Fibroblast of lung (primary cell): ENCODE measurements around the gene TEX50. TPM values are rescaled to one million over a fixed set of nuclear protein-coding genes. Genes with fewer than 3 reads are reported as not detected.

Source experiments
- DNase-seq, 2 donors: peaks; one replicate each; pipeline versions ENCODE4 v3.0.0 to v3.0.0-alpha.2; 2010; ENCODE audit warnings: low read depth in 2 of 2
- H2AFZ ChIP-seq: 2 replicates; pipeline ENCODE4 v1.5.1; 2012; ENCODE audit warnings: low read length, control low read depth, inconsistent platforms
- H3K27ac ChIP-seq: 2 replicates; pipeline ENCODE4 v1.5.1; 2011; ENCODE audit warnings: low read length, control low read depth; ENCODE audit not compliant: insufficient read depth
- H3K27me3 ChIP-seq: 2 replicates; pipeline ENCODE4 v1.5.1; 2011; ENCODE audit warnings: mild to moderate bottlenecking, low read length; ENCODE audit not compliant: control insufficient read depth, insufficient read depth
- H3K36me3 ChIP-seq: 2 replicates; pipeline ENCODE4 v1.5.1; 2011; ENCODE audit warnings: low read length; ENCODE audit not compliant: control insufficient read depth, insufficient read depth
- H3K4me1 ChIP-seq: 2 replicates; pipeline ENCODE4 v1.5.1; 2011; ENCODE audit warnings: low read length; ENCODE audit not compliant: control insufficient read depth, insufficient read depth; ENCODE audit errors: extremely low read depth
- H3K4me2 ChIP-seq: 2 replicates; pipeline ENCODE4 v1.5.1; 2011; ENCODE audit warnings: low read length, control low read depth; ENCODE audit not compliant: insufficient read depth; ENCODE audit errors: extremely low read depth
- H3K4me3 ChIP-seq, 4 experiments: fragments of 200-600 bp in 1 of 4; sonication (generic) in 1 of 4; replicated peaks in 1 of 4; 2 replicates each; pipeline ENCODE4 v1.5.1; 2011 to 2016; ENCODE audit warnings: low read length in 4 of 4, low read depth in 3 of 4, mild to moderate bottlenecking in 3 of 4, control low read depth in 2 of 4, inconsistent platforms in 1 of 4, mixed read lengths in 1 of 4; ENCODE audit not compliant: insufficient read depth in 1 of 4; ENCODE audit errors: control extremely low read depth in 1 of 4
- H3K79me2 ChIP-seq: 2 replicates; pipeline ENCODE4 v1.5.1; 2012; ENCODE audit warnings: mild to moderate bottlenecking, low read length, inconsistent platforms; ENCODE audit not compliant: control insufficient read depth, insufficient read depth
- H3K9ac ChIP-seq: 2 replicates; pipeline ENCODE4 v1.5.1; 2011; ENCODE audit warnings: mild to moderate bottlenecking, low read length, control low read depth; ENCODE audit not compliant: insufficient read depth
- H3K9me3 ChIP-seq: 2 replicates; pipeline ENCODE4 v1.5.1; 2012; ENCODE audit warnings: low read depth, low read length; ENCODE audit not compliant: control insufficient read depth, insufficient read depth
- H4K20me1 ChIP-seq: 2 replicates; pipeline ENCODE4 v1.5.1; 2011; ENCODE audit warnings: low read length; ENCODE audit not compliant: control insufficient read depth, insufficient read depth; ENCODE audit errors: extremely low read depth
- EZH2 ChIP-seq: IDR thresholded peaks from 2 replicates; pipeline ENCODE4 v1.5.1; 2012; ENCODE audit warnings: low read length, control low read depth, mild to moderate bottlenecking; ENCODE audit errors: missing control alignments
- polyA plus RNA-seq, 2 donors: library from polyadenylated mRNA; depleted of rRNA in 1 of 2; stranded (reverse) in 1 of 2; unstranded in 1 of 2; fragments of >200 nt; gene quantifications; 2 replicates each; pipeline ENCODE4 v1.2.1, GENCODE V29; 2011 to 2012; ENCODE audit warnings: missing spikeins in 1 of 2
- total RNA-seq: library from RNA; depleted of rRNA; stranded (reverse); fragments of >200 nt; gene quantifications from 2 replicates; pipeline ENCODE4 v1.2.1, GENCODE V29; 2014
- TF ChIP-seq, protein P1 (sequence below), 2 donors: IDR thresholded peaks in 1 of 2; conservative IDR thresholded peaks in 1 of 2; 1 replicate in 1 of 2; 2 replicates in 1 of 2; pipeline ENCODE4 v1.5.1; 2011 to 2012; ENCODE audit warnings: low read length in 2 of 2, control low read depth in 1 of 2, inconsistent platforms in 1 of 2, low read depth in 1 of 2, mild to moderate bottlenecking in 1 of 2

The TEX50 gene
- total and polyA plus RNA-seq, 2 donors (not counting 1 experiment from before 2014, with no cell fraction given), result not detected

DNA sequence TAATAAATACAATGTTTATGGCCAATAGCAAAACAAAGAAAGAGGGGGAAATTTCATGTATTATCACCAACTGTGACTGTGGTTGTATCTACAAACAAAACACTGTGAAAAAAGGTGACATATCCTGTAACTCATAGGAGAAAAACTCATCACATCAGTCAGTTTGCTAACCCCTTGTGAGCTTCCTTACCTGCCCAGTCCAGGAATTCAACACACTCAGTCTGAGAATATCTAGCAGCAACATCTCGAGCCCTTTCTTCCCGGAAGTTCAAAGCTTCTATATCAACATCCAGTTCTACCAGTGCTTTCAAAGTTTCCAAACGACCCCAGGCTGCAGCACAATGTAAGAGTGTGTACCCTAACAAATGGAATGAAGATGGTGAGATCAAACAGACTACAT, 11.5 kb downstream of the TEX50 start:
- Histone ChIP-seq H3K4me3 (no peak overlapping the region), H2AFZ (no peak overlapping the region), H3K9me3 (no peaks in the 10 kb centered on the region), H4K20me1 (no peaks in the 10 kb centered on the region), H3K27me3 (no peaks in the 10 kb centered on the region), H3K9ac (no peak overlapping the region), H3K4me1 (no peaks in the 10 kb centered on the region), H3K79me2 (no peaks in the 10 kb centered on the region), H3K4me2 (no peak overlapping the region), H3K36me3 (no peaks in the 10 kb centered on the region), H3K27ac (no peak overlapping the region)
- no peak for TF ChIP-seq EZH2
- TF ChIP-seq, protein P1, sequence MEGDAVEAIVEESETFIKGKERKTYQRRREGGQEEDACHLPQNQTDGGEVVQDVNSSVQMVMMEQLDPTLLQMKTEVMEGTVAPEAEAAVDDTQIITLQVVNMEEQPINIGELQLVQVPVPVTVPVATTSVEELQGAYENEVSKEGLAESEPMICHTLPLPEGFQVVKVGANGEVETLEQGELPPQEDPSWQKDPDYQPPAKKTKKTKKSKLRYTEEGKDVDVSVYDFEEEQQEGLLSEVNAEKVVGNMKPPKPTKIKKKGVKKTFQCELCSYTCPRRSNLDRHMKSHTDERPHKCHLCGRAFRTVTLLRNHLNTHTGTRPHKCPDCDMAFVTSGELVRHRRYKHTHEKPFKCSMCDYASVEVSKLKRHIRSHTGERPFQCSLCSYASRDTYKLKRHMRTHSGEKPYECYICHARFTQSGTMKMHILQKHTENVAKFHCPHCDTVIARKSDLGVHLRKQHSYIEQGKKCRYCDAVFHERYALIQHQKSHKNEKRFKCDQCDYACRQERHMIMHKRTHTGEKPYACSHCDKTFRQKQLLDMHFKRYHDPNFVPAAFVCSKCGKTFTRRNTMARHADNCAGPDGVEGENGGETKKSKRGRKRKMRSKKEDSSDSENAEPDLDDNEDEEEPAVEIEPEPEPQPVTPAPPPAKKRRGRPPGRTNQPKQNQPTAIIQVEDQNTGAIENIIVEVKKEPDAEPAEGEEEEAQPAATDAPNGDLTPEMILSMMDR (conservative IDR thresholded peaks at IDR 0.05 in 1 of 2, IDR thresholded peaks at IDR 0.05 in 1 of 2; ENCODE audit: low read depth in 1 of 2, low read length in 2 of 2), result no peak
- DNase-seq, result no peak

DNA sequence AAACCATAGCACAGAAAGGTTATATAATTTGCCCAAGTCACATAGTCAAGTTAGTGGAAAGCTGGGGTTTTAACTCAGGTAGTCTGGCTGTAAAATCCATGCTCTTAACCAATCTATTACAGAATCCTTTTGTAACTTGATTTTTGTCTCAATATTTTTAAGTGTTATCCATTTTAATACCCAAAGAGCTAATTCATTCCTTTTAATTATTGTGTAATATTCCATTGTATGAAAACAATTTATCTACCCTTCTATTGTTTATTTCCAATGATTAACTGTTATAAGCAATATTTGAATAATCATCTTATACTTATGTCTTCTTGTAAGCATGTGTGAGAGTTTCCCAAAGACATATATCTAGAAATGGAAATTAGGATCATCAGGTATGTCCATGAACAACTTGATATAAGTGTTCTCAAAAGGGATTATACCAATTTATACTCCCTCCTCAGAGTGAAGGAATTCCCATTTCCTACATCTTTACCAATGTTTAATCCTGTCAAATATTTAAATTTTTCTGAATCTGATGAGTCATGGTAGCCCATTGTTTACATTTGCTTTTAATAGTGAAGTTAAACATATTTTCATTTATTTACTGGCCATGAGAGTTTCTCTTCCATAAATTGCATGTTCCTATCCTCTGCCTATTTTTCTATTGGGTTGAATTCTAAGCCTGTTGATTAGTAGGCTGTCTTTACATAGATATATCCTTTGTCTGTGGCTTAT, 13.9 kb downstream of the TEX50 start:
- no peaks in the 10 kb centered on the region for H3K36me3 ChIP-seq
- no peaks in the 10 kb centered on the region for H3K9me3 ChIP-seq
- H3K9ac ChIP-seq, result no peak overlapping the region
- no peaks in the 10 kb centered on the region for H3K79me2 ChIP-seq
- no peak overlapping the region for H3K27ac ChIP-seq
- peak in 1 of 2 donors; percentile 22 for DNase-seq
- TF ChIP-seq, protein P1 (conservative IDR thresholded peaks at IDR 0.05 in 1 of 2, IDR thresholded peaks at IDR 0.05 in 1 of 2; ENCODE audit: low read depth in 1 of 2, low read length in 2 of 2), result no peak
- TF ChIP-seq EZH2, result no peak
- no peak overlapping the region for H3K4me2 ChIP-seq
- no peak overlapping the region for H3K4me3 ChIP-seq
- H3K27me3 ChIP-seq, result no peaks in the 10 kb centered on the region
- no peaks in the 10 kb centered on the region for H3K4me1 ChIP-seq
- H4K20me1 ChIP-seq, result no peaks in the 10 kb centered on the region
- no peak overlapping the region for H2AFZ ChIP-seq

DNA sequence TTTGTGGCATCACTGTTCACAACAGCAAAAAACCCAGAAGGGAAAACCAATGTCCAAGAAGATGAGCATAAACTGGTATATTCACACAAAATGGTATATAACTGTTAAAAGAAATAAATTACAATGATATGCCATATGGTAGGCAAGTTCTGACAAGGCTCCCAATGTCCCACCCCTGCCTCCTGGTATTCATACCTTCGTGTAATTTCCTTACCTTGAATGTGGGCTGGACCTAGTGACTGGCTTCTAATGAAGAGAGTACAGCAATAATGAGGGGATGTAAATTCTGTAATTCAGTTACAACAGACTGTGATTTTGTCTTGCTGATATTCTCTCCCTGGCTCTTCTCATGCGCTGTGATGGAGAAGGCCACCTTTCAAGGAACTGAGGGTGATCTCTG, 25.2 kb downstream of the TEX50 start:
- Histone ChIP-seq H3K79me2 (no peaks in the 10 kb centered on the region), H3K9ac (no peak overlapping the region), H3K4me1 (no peaks in the 10 kb centered on the region), H3K36me3 (no peaks in the 10 kb centered on the region), H3K27ac (no peak overlapping the region), H3K4me3 (no peak overlapping the region), H2AFZ (no peak overlapping the region), H3K27me3 (no peaks in the 10 kb centered on the region), H3K4me2 (no peak overlapping the region), H4K20me1 (no peaks in the 10 kb centered on the region), H3K9me3 (no peaks in the 10 kb centered on the region)
- DNase-seq, result no peak
- TF ChIP-seq EZH2, result no peak
- TF ChIP-seq, protein P1 (conservative IDR thresholded peaks at IDR 0.05 in 1 of 2, IDR thresholded peaks at IDR 0.05 in 1 of 2; ENCODE audit: low read depth in 1 of 2, low read length in 2 of 2), result no peak
